DMS 273 treated with DMSO at 0.1 percent for 48 hours (cell line): ENCODE data around the gene RGPD4.

Experiments
- DNase-seq: peaks from one replicate; lab custom pipeline; 2025; lab: John Stamatoyannopoulos, UW

RGPD4 gene

DNA sequence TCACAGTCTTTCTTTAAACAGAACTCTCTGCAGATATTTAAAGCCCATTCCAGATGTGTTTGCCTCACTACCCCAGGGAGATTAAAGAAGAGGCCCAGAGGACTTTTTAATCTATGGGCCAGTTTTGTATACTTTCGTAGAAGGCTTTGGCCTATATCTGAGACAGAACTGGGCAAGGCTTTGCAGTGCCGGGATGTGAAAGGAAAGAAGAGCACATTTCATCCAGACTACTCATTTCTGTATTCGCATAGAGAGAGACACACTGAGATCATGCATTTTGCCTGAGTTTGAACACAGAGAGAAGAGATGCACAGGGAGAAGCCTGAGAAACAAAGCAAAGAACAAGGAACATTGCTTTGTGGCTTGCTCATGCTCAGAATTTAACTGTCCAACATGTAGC is 104.7 kb downstream of the RGPD4 start:
- no peak for DNase-seq

DNA sequence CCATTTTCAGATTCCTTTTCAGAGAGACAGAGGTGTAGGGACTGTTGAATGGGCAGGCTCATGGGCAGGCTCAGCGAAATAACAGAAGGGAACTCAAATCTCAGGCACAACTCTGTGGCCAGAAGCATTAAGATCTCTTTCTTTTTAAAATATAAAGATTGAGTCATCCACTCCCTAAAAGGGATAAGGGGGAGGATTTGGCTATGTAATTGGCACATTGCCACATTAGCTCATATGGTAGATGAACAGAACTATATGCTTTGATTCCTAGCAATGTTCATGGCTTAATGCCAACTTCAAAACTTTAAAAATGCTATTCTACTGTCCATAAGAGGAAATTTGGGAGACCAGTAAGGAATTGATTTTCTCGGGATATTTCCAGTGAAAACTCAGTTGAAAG is 105.8 kb downstream of the RGPD4 start:
- DNase-seq = no peak

DNA sequence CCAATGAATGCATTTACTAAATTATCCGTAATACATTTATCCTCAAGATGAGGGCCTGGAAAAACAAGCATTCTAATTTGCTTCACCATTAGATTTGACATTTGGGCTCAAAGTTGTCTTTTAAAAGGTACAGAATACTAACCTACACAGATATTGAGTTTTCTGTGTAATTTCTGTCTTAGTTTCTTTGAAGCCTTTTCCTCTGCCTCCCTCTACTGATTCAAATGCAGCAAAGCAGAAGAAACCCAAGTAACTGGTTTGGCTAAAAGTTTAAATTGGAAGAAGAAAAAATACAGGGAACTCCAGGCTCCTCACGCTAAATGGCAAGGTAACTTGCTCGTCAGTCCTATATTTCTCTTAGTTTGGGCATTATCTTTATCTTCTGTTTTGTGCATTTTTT is 106.3 kb downstream of the RGPD4 start:
- no peak for DNase-seq

DNA sequence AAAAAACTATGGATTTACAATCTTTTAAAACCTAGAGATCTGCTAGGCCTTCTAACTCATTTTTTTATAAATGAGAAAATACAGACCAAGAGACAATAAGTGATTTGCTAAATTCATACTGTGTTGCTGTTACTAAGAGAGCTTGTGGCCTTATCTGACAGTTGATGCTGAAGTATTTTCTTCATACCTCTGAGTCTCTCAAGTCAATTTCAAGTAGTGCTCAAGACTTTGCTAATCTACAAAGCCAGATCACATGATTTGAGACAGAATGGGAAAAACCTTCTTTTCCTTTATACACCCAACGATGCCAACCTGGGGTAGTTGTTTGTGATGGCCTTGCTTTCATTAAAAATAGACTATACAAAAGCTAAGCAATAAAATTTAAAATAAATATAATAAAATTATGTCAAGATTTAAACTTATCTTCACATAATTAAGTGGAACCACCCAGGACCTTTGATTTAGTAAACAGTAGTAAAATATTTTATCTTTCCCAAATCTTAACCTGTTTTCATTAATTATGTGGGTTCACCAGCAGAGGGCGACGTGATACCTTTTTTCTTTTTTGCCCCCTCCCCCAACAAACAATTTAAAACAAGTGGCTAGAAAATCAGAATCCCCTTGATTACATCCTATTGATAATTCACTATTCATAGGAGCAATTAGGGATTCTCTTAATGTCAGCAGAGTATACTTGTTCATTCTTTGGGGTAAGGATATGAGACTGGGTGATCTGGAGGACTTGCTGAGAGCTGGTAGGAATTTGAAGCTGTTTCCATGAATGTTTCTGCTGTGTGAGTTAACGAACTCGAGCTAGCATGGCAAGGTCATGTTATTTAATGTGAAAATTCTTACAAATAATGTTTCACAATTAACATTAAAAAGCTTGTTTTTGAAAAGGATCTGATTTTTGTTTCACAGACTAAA is 110.0 kb downstream of the RGPD4 start:
- DNase-seq = no peak
